GM18858 (cell line): ENCODE data around the gene AKIRIN2.

Source experiments
- ATAC-seq: cut with Tn5 transposase; IDR thresholded peaks from one replicate; pipeline ENCODE4 v1.9.1; 2021; ENCODE audit not compliant: unreplicated experiment

Gene AKIRIN2

GRCh38 chr6:87658516-87658915 lies 43.5 kb downstream of the AKIRIN2 start:
- no peak for ATAC-seq

DNA sequence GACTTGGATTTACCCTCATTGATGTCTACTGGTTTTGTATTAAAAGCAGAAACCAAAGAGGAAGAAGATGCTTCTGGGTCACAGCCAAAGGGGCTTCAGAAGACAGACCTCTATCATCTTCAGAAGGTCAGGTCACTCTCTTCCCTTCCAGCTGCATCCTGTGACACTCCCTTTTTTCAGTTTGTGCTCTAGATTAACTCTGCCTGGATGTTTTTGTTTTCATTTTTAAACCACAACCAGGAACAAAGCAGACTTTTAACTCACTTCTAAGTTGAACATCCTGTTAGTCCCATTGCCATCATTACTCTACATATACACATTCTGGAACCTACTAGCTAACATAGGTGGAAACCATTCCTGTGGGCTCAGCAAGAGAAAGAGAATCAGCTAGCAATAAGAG lies 45.2 kb downstream of the AKIRIN2 start:
- peak; percentile 50 for ATAC-seq

DNA sequence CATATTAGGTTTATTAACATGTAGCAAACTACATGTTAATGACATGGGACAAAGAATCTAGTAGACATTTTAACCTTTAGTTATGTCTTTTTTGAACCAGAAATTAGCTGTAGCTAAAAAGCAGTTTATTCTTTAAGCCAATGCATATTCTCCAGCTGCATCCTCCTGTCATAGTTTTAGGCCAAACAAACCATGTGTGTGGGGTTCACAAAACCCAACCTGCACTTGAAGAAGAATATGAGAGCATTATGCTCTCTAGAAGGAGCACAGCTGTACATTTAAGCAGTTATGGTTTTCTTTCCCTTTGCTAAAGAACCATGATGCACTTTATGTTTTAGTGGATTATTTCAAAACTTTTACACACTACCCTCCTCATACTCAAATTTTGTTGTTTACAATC lies 46.2 kb downstream of the AKIRIN2 start:
- no peak for ATAC-seq

DNA sequence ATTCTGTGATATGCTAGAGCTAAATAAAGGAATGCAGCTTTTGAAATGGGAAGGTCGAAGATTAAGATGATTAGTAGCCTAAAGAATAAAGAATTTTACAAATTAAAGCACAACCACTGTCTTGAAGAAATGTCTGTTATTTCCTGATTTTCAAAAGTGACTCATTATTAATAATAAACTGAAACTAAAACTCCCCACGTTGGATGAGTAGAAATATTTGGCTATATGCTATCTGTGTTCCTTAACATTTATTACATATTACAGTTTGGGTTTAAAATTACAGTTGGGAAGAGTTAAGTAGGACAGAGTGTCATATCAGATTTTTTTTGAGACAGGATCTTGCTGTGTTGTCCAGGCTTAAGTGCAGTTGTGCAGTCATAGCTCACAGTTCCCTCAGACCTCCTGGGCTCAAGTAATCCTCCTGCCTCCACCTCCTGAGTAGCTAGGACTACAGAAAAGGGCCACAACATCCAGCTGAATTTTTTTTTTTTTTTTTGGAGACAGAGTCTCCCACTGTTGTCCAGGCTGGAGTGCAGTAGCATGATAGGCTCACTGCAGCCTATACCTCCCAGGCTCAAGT lies 47.1 kb downstream of the AKIRIN2 start:
- no peak for ATAC-seq

DNA sequence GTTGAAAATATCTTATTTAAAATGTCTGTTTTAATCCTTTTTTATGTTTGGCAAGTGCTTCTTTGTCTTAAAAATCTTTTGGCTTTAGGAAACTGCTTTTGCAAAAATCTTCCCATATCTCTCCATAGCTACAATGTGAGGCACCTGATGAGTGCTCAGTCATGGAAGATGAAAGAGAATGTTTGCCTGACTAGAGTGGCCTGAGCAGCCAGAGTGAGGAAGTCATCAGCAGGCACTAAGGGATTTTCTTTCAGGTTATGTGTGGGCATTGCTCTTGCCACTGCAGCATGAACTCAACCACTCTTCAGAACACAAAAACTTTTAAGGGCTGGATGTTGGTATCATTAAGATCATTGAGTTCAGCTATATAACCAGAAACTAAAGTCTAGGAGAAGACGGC lies 47.9 kb downstream of the AKIRIN2 start:
- ATAC-seq, result no peak

- no peak for ATAC-seq
Measured at GRCh38 chr6:87653074-87653962, 48.7 kb downstream of the AKIRIN2 start.

GRCh38 chr6:87645080-87645479 lies 57.0 kb downstream of the AKIRIN2 start:
- no peak for ATAC-seq

- no peak for ATAC-seq
Measured at GRCh38 chr6:87641065-87641692, 60.9 kb downstream of the AKIRIN2 start.

GRCh38 chr6:87639373-87639772 lies 62.7 kb downstream of the AKIRIN2 start:
- no peak for ATAC-seq

GRCh38 chr6:87637106-87637505 lies 64.9 kb downstream of the AKIRIN2 start:
- ATAC-seq, result no peak

DNA sequence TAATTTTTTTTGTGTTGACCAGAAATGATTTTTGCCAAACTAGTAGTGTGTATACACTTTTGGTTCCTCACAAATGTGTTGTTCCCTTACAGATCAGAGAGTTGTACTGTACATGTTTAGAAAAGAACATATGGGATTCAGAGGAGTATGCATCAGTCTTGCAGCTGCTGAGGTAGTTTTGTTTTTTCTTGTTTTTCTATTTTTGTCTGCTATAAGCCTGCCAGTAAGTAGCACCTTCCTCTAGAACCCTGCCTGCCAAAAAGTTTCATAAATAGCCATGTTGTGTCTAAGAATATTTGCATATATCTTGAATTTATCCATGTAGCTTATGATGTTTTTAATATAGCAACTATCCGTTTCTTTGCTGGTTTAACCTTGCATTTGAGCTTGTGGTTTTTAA lies 65.7 kb downstream of the AKIRIN2 start:
- no peak for ATAC-seq

- ATAC-seq, result no peak
Measured at GRCh38 chr6:87633851-87634250, 68.2 kb downstream of the AKIRIN2 start.

DNA sequence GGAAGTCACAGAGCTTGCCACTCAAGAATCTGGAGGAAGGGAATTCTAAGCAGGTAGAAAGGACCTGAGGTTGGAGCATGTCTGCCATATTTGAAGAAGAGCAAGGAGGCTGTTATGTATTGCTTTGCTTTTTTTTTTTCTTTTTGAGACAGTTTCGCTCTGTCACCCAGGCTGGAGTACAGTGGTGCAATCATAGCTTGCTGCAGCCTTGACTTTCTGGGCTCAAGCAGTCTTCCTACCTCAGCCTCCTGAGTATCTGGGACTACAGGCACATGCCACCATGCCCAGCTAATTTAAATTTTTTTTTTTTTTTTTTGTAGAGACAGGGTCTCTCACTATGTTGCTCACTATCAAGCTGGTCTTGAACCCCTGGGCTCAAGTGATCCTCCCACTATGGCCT lies 71.3 kb downstream of the AKIRIN2 start:
- no peak for ATAC-seq

DNA sequence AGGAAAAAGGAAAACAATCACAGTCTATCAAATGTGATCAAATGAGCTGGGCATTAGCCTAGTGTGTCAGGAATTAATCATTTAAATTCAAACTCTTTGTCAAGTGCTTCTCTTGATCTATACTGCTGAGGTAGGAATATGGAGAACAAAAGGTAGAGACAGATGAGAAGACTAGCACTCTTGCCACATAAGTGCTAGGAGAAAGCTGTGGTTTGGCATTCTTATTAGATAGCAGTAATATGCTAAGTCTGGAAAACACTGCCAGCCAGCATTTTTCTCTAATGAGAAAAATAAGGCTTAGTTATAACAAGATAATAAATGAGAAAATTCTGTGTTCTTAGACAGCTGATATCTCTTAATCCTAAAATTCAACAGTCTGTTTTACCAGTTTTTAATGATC lies 73.2 kb downstream of the AKIRIN2 start:
- no peak for ATAC-seq

- ATAC-seq, result no peak
Measured at GRCh38 chr6:87628424-87628823, 73.6 kb downstream of the AKIRIN2 start.
